MCF 10A (cell line): ENCODE data around the gene SLC16A3. TPM values are rescaled to one million over a fixed set of nuclear protein-coding genes. Genes with fewer than 3 reads are reported as not detected.

Source experiments
- BruUV-seq: library from RNA; stranded (reverse); fragments of 400-500 nt; replicated peaks from 2 replicates; lab custom pipeline; 2021; lab: Mats Ljungman, UMichigan
- CTCF ChIA-PET: fragments of 300-600 bp; sonication (Branson Sonifier 250); formaldehyde crosslinking; extraction: SDS; loops from one replicate; lab custom pipeline; 2021; ENCODE audit warnings: antibody characterized with exemption, inconsistent platforms; lab: Yijun Ruan, JAX
- POLR2A ChIA-PET: fragments of 300-600, 350-650 bp; sonication (Branson Sonifier 250); formaldehyde crosslinking; extraction: SDS; loops from one replicate; lab custom pipeline; 2020; ENCODE audit warnings: antibody characterized with exemption, inconsistent platforms; lab: Yijun Ruan, JAX
- DNase-seq: peaks from one replicate; pipeline ENCODE4 v3.0.0-alpha.2; 2018; ENCODE audit not compliant: unreplicated experiment
- H3K27ac Mint-ChIP-seq: one replicate; pipeline ENCODE4 v1.8.0; 2022; ENCODE audit warnings: mild to moderate bottlenecking, low read depth, mixed read lengths; ENCODE audit not compliant: unreplicated experiment
- H3K27me3 Mint-ChIP-seq: one replicate; pipeline ENCODE4 v1.8.0; 2022; ENCODE audit warnings: mixed read lengths; ENCODE audit not compliant: insufficient read depth, unreplicated experiment
- H3K36me3 Mint-ChIP-seq: one replicate; pipeline ENCODE4 v1.8.0; 2022; ENCODE audit warnings: mild to moderate bottlenecking, moderate library complexity, mixed read lengths; ENCODE audit not compliant: insufficient read depth, unreplicated experiment
- H3K4me1 Mint-ChIP-seq: one replicate; pipeline ENCODE4 v1.8.0; 2022; ENCODE audit warnings: mixed read lengths; ENCODE audit not compliant: insufficient read depth, unreplicated experiment
- H3K4me3 Mint-ChIP-seq: one replicate; pipeline ENCODE4 v1.8.0; 2022; ENCODE audit warnings: mild to moderate bottlenecking, moderate library complexity, mixed read lengths; ENCODE audit not compliant: unreplicated experiment
- H3K9me3 Mint-ChIP-seq: one replicate; pipeline ENCODE4 v1.8.0; 2022; ENCODE audit warnings: mixed read lengths; ENCODE audit not compliant: unreplicated experiment
- intact Hi-C: fragments of 100-400 bp; cut with micrococcal nuclease; formaldehyde crosslinking; loops from 2 replicates; pipeline ENCODE4 v1.14.1; 2022
- total RNA-seq: library from RNA; stranded (reverse); gene quantifications from 2 replicates; pipeline ENCODE4 v1.2.3, GENCODE V29; 2022
- TF ChIP-seq, protein P1 (sequence below): fragments of 200-600 bp; IDR thresholded peaks from one replicate; pipeline ENCODE4 v1.8.0; 2022; ENCODE audit warnings: antibody characterized with exemption, mild to moderate bottlenecking; ENCODE audit not compliant: unreplicated experiment

Gene SLC16A3
- total RNA-seq, 1 experiment from 2014 or later: 350 TPM

DNA sequence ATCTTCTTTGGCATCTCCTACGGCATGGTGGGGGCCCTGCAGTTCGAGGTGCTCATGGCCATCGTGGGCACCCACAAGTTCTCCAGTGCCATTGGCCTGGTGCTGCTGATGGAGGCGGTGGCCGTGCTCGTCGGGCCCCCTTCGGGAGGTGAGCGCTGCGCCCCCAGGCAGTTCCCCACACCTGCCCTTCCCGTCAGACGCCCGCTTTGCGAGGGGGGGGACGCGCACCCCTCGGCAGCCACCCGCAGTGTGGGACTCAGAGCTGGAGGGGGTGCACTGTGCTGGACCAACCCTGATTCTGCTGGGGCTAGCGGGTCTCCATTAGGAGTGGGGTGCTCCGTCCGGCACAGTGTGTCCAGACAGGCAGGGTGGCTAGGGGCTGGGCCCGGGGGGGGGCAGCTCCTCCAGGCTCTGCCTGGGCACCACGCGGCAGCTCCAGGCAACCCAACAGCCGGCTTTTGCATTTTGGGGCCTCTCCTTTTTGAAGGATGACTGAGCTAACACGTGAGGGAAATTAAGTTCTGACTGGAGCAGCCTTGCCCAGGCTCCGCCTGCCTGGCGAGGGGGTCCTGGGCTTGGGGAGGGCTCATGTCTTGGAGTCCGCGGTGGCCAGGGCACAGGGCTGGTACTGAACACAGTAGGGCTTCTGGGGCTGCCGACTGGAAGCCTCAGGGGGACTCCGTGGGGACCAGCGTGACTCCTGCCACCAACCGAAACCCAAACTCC, 9.1 kb downstream of the SLC16A3 start:
- H3K4me1 Mint-ChIP-seq: peaks cover 37% of the 10 kb centered on the region
- TF ChIP-seq, protein P1, sequence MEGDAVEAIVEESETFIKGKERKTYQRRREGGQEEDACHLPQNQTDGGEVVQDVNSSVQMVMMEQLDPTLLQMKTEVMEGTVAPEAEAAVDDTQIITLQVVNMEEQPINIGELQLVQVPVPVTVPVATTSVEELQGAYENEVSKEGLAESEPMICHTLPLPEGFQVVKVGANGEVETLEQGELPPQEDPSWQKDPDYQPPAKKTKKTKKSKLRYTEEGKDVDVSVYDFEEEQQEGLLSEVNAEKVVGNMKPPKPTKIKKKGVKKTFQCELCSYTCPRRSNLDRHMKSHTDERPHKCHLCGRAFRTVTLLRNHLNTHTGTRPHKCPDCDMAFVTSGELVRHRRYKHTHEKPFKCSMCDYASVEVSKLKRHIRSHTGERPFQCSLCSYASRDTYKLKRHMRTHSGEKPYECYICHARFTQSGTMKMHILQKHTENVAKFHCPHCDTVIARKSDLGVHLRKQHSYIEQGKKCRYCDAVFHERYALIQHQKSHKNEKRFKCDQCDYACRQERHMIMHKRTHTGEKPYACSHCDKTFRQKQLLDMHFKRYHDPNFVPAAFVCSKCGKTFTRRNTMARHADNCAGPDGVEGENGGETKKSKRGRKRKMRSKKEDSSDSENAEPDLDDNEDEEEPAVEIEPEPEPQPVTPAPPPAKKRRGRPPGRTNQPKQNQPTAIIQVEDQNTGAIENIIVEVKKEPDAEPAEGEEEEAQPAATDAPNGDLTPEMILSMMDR: no peak
- H3K36me3 Mint-ChIP-seq: peaks cover 92% of the 10 kb centered on the region
- intact Hi-C loops: no loop called here
- DNase-seq: no peak
- H3K27ac Mint-ChIP-seq: no peak overlapping the region
- CTCF ChIA-PET: interaction anchor here (1.0 kb wide), 1 partner anchor 18 kb away, joined by 4 read pairs; no protein-coding TSS in a partner anchor
- no peak overlapping the region for H3K4me3 Mint-ChIP-seq
- no peaks in the 10 kb centered on the region for H3K9me3 Mint-ChIP-seq
- no TSS peak for BruUV-seq
- POLR2A ChIA-PET: interaction anchor here (0.6 to 6.6 kb wide), 10 partner anchors 8 to 96 kb away, joined by 3 to 66 read pairs (median 4); partner anchors contain the start of gene SLC16A3
- H3K27me3 Mint-ChIP-seq: no peaks in the 10 kb centered on the region

DNA sequence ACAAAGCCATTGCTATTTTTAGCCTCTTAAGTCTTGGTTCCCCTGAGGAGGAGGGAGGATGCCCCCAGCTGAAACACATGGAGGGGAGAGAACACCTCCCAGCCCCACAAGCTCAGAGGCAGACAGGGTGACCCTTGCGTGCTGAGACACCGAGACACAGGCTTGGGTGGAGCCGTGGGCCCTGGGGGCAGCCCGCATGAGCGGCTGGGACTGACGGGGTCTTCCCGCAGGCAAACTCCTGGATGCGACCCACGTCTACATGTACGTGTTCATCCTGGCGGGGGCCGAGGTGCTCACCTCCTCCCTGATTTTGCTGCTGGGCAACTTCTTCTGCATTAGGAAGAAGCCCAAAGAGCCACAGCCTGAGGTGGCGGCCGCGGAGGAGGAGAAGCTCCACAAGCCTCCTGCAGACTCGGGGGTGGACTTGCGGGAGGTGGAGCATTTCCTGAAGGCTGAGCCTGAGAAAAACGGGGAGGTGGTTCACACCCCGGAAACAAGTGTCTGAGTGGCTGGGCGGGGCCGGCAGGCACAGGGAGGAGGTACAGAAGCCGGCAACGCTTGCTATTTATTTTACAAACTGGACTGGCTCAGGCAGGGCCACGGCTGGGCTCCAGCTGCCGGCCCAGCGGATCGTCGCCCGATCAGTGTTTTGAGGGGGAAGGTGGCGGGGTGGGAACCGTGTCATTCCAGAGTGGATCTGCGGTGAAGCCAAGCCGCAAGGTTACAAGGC, 9.8 kb downstream of the SLC16A3 start:
- Mint-ChIP-seq H3K36me3 (peaks cover 93% of the 10 kb centered on the region), H3K9me3 (no peaks in the 10 kb centered on the region), H3K4me1 (peaks cover 42% of the 10 kb centered on the region), H3K27me3 (no peaks in the 10 kb centered on the region), H3K4me3 (peak overlapping the region; percentile 44), H3K27ac (peak overlapping the region; percentile 60)
- BruUV-seq: TSS peak; percentile 54
- TF ChIP-seq, protein P1: no peak
- intact Hi-C loops: no loop called here
- ChIA-PET CTCF (interaction anchor here (0.7 to 1.0 kb wide), 2 partner anchors 18 to 32 kb away, joined by 4 read pairs; no protein-coding TSS in a partner anchor), POLR2A (interaction anchor here (0.6 to 6.6 kb wide), 10 partner anchors 8 to 350 kb away, joined by 3 to 66 read pairs (median 4); partner anchors contain the start of gene SLC16A3)
- peak; percentile 93 for DNase-seq

DNA sequence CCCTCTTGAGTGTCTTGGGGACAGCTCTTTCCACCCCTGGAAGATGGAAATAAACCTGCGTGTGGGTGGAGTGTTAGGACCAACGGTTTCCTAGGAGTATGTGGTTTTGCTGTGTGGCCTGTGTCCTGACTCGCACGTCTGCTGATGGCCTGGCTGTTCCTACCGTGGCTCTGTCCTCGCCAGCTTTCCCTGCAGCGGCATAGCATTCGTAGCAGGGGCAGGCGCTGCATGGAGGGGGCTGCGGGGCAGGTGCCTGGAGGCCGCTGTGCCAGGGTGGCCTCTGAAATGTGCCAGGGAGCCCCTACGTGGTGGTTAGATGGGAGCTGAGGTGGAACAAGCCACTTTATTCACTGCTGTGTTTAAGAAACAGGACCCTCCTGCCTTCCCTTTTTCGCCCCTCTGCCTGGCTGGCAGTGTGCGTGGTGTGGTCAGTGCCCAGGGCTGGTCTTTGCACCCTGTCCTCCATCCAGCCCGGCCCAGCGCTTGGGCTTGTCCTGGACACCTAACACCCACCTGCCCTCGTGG, 10.6 kb downstream of the SLC16A3 start:
- Mint-ChIP-seq H3K36me3 (peaks cover 96% of the 10 kb centered on the region), H3K9me3 (no peaks in the 10 kb centered on the region), H3K27ac (no peak overlapping the region), H3K4me3 (no peak overlapping the region), H3K4me1 (peaks cover 49% of the 10 kb centered on the region), H3K27me3 (no peaks in the 10 kb centered on the region)
- TF ChIP-seq, protein P1: no peak
- ChIA-PET CTCF (no interaction called here), POLR2A (interaction anchor here (1.2 to 6.6 kb wide), 5 partner anchors 9 to 61 kb away, joined by 4 to 66 read pairs (median 49); partner anchors contain the start of gene SLC16A3)
- no TSS peak for BruUV-seq
- intact Hi-C loops: no loop called here
- DNase-seq: no peak
